NCI-H69 (cell line): ENCODE results near the gene TES.
"Not testable (repeated sequence)": the region's sequence is repeated elsewhere in the genome, so short reads cannot be mapped to it uniquely, and the experiment has no call there.

ENCODE experiments used
- DNase-seq: peaks from one replicate; lab custom pipeline; 2025; lab: John Stamatoyannopoulos, UW

The TES gene

DNA sequence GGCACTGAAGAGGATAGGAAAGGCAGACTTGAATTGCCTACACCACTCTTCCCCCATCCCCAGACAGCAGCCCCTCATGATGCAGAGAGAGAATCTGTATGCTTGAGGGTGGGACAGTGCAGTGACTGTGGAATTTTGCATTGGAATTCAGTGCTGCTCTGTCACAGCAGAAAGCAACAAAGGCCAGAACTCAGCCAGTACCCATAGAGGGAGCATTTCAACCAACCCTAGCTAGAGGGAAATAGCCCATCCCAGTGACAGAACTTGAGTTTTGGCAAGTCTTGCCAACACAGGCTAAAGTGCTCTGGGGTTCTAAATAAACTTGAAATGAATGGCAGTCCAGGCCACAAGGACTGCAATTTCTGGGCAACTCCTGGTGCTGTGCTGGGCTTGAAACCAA lies 80.4 kb downstream of the TES start:
- no peak for DNase-seq

DNA sequence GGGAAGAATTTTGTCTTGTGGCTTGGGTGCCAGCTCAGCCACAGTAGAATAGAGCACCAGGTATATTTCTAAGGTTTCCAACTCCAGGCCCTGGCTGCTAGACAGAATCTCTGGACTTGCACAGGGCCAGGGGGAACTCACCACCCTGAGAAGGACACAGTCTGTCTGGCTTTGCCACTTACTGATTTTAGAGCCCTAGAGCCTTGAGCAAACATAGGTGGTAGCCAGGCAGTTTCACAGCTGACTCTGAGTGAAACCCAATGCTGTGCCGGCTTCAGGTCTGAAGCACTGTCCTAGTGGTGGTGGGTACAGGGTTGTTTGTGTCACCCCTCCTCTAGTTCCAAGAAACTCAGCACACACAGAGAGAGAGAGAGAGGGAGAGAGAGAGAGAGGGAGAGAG lies 81.6 kb downstream of the TES start:
- no peak for DNase-seq

DNA sequence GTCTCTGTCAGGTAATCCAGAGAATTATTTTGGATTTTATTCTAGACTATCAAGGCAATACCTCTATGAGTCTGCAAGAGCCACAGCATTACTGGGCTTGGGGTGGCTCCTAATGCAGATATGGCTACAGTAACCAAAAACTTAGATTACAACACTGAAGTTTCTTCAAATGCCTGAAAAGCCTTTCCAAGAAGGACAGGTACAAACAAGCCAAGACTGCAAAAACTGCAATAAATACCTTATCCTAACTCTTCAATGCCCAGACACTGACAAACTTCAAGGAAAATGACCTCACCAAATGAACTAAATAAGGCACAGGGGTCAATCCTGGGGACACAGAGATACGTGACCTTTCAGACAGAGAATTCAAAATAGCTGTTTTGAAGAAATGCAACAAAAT lies 82.0 kb downstream of the TES start:
- DNase-seq, result no peak

DNA sequence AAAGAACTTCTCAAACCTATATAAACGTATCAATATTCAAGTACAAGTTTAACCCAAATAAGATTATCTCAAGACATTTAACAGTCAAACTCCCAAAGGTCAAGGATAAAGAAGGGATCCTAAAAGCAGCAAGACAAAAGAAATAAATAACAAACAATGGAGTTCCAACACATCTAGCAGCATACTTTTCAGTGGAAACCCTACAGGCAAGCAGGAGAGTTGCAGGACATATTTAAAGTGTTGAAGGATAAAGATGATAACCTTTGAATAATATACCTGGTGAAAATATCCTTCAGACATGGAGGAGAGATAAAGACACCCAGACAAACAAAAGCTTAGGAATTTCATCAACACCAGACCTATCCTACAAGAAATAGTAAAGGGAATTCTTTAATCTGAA lies 82.8 kb downstream of the TES start:
- no peak for DNase-seq

DNA sequence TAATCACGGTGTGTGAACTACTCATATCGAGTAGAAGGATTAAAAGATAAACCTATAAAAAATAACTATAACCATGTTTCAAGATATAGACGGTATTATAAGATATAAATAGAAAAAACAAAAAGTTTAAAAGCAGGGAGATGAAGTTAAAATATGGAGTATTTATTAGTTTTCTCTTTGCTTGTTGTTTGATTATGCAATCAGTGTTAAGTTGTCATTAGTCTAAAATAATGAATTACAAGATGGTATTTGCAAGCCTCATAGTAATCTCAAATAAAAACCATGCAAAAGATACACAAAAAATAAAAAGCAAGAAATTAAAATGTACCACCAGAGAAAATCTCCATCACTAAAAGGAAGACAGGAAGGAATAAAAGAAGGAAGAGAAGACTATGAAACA lies 83.3 kb downstream of the TES start:
- no peak for DNase-seq

DNA sequence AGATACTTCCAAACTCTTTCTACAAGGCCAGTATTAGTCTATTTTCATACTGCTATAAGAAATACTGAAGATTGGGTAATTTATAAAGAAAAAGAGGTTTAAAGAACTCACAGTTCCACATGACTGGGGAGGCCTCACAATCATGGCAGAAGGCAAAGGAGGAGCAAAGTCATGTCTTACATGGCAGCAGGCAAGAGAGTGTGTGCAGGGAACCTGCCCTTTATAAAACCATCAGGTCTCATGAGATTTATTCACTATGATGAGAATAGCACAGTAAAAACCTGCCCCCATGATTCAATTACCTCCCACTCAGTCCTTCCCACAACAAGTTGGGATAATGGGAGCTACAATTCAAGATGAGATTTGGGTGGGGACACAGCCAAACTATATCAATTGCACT lies 85.6 kb downstream of the TES start:
- not testable (repeated sequence) for DNase-seq

DNA sequence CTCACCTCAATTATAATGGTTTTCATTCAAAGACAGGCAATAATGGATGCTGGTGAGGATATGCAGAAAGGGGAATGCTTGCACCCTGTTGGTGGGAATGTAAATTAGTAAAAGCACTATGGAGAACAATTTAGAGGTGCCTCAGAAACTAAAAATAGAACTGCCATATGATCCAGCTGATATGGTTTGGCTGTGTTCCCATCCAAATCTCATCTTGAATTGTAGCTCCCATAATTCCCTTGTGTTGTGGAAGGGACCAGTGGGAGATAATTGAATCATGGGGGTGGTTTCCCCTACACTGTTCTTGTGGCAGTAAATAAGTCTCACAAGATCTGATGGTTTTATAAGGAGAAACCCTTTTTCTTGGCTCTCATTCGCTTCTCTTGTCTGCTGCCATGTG lies 87.7 kb downstream of the TES start:
- DNase-seq, result no peak

DNA sequence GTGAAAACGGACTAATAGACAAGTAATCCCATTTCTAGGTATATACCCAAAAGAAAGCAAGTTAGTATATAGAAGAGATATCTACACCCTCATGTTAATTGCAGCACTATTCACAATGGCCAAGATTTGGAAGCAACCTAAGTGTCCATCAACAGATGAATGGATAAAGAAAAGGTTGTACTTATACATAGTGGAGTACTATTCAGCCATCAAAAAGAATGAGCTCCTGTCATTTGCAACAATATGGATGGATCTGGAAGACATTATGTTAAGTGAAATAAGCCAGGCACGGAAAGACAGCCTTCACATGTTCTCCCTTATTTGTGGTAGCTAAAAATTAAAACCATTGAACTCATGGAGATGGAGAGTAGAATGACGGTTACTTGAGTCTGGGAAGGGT lies 88.2 kb downstream of the TES start:
- no peak for DNase-seq

DNA sequence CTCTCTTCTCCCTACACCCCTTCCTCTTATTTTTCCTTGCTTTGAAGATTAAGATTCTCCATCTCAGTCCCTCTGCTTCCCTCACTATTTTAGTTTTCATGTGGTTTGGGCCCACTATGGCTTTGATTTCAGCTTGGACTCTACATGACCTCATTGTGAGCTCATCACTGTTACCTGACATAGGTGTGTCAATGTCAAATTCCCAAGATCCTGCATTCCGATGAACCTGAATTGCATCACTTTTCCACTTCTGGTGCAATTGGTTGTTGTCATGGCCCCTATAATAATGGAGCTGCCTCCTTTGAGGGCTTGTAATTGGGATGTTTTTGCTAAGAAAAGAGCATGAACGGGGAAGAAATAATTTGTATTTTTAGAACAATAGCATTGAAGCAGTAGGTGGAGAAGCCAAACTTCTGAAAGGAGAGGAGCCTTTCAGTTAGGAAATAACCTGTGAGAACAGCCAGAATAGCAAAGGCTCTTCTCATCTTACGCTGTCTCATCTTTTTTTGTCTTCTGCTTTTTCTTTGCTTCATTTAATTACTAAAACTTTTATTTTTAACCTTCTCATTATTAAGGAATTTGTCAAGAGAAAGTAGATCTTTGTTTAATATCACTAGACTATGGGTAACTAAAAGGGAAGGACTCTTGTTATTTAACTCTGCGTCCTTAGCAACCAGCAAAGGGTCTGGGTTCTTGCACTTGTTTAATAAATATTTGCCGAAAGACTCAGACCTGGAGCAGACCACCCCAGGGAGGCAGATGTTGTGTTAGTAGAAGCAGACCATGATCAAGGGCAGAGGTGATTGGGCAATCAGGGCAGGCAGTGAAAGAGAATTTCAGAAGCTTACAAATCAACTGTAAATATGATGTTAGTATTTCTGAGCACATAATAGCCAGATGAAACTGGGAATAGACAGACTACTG lies 95.4 kb downstream of the TES start:
- peak; percentile 46 for DNase-seq

DNA sequence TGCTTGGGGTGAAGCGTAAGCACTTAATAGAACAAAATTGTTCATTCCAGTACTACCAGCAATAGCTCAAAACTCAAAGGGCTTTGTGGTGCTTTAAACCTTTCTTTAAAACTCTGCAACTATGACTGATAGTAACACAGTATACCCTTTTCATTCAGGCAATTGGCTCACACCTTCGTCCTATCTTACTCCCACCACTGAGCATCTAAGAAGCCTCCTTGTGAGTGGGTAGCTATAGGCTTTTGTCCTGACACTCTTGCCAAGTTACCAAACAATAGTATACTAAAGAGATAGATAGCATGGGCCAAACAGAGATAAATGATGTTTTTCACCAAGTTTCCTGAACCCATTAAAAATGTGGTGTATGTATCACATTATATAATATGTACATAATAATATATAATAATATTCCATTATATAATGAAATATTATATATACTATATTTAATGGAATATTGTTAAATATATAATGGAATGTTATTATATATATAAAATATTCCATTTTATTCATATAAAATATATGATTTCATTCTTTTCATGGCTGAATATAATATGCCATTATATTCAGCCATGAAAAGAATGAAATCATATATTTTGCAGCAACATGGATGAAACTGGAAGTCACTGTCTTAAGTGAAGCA lies 96.2 kb downstream of the TES start:
- no peak for DNase-seq

DNA sequence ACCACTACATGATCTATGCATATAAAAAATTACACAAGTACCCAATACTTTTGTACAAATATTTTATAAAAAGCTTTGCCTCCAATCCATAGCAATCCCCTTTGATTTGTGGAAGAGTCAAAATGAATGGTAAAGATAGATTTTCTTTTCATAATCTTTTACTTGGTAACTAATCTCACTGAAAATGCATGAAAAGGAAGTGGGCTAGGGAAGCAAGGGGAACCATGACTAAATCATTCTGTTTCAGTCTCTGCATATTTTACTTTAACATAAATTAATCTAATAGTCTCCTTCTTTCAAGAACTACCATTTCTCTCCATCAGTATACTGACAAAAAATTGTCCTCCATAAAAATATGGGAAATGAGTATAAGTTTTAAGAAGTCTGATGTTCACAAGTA lies 96.9 kb downstream of the TES start:
- no peak for DNase-seq
